ENCODE results near the gene WDFY2. TPM values are rescaled to one million over a fixed set of nuclear protein-coding genes. Genes with fewer than 3 reads are reported as not detected.

The WDFY2 gene
- total RNA-seq, 1 donor from 2014 or later: 20.7 TPM

DNA sequence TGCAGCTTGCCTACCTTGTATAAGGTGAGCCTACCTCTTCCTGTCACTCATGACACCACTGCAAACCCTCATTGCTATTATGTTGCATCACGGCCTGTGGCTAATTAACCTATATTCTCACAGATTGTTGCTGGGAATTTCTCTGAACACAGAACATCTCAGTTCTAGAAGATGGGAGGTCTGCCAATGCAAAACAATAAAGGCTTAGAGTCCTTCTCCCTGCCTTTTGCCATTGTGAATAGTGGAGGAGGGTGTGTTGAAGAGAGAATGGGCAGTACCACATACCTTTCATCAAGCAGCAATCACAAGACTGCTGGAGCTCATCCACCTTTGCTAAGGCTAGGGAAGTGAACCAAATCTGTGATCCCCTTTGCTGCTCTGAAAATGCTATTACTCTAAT, 34.4 kb downstream of the WDFY2 start:
- no peaks in the 10 kb centered on the region for H3K9me3 Mint-ChIP-seq
- no peak overlapping the region for H3K4me3 Mint-ChIP-seq
- DNase-seq (ENCODE audit: low read depth, low spot score): no peak
- peaks cover 31% of the 10 kb centered on the region for H3K4me1 Mint-ChIP-seq
- H3K36me3 Mint-ChIP-seq (ENCODE audit: low read depth): no peaks in the 10 kb centered on the region
- TF ChIP-seq, protein P1, sequence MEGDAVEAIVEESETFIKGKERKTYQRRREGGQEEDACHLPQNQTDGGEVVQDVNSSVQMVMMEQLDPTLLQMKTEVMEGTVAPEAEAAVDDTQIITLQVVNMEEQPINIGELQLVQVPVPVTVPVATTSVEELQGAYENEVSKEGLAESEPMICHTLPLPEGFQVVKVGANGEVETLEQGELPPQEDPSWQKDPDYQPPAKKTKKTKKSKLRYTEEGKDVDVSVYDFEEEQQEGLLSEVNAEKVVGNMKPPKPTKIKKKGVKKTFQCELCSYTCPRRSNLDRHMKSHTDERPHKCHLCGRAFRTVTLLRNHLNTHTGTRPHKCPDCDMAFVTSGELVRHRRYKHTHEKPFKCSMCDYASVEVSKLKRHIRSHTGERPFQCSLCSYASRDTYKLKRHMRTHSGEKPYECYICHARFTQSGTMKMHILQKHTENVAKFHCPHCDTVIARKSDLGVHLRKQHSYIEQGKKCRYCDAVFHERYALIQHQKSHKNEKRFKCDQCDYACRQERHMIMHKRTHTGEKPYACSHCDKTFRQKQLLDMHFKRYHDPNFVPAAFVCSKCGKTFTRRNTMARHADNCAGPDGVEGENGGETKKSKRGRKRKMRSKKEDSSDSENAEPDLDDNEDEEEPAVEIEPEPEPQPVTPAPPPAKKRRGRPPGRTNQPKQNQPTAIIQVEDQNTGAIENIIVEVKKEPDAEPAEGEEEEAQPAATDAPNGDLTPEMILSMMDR (conservative IDR thresholded peaks at IDR 0.05): no peak
- H3K27ac Mint-ChIP-seq (ENCODE audit: unreplicated experiment): no peak overlapping the region
- H3K27me3 Mint-ChIP-seq (ENCODE audit: low read depth): no peaks in the 10 kb centered on the region

DNA sequence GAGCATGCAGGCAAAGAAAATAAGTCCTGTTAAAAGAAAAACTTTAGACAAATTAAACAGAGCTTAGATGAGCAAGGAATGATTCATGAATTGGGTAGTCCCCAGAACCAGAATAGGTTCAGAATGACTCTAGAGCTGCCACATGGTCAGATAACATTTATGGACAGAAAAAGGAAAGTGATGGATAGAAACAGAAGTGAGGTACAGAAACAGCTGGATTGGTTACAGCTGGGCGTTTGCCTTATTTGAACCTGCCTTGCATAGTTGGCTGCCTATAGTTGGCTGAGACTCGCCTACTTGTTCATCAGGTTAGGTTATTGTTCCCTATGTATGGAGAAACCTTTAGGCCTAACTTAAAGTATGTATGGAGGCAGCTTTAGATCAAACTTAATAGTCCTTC, 35.4 kb downstream of the WDFY2 start:
- Mint-ChIP-seq H3K27ac (ENCODE audit: unreplicated experiment) (no peak overlapping the region), H3K36me3 (ENCODE audit: low read depth) (no peaks in the 10 kb centered on the region), H3K4me1 (peaks cover 34% of the 10 kb centered on the region), H3K27me3 (ENCODE audit: low read depth) (no peaks in the 10 kb centered on the region), H3K4me3 (no peak overlapping the region), H3K9me3 (no peaks in the 10 kb centered on the region)
- TF ChIP-seq, protein P1 (conservative IDR thresholded peaks at IDR 0.05): no peak
- DNase-seq (ENCODE audit: low read depth, low spot score): no peak

DNA sequence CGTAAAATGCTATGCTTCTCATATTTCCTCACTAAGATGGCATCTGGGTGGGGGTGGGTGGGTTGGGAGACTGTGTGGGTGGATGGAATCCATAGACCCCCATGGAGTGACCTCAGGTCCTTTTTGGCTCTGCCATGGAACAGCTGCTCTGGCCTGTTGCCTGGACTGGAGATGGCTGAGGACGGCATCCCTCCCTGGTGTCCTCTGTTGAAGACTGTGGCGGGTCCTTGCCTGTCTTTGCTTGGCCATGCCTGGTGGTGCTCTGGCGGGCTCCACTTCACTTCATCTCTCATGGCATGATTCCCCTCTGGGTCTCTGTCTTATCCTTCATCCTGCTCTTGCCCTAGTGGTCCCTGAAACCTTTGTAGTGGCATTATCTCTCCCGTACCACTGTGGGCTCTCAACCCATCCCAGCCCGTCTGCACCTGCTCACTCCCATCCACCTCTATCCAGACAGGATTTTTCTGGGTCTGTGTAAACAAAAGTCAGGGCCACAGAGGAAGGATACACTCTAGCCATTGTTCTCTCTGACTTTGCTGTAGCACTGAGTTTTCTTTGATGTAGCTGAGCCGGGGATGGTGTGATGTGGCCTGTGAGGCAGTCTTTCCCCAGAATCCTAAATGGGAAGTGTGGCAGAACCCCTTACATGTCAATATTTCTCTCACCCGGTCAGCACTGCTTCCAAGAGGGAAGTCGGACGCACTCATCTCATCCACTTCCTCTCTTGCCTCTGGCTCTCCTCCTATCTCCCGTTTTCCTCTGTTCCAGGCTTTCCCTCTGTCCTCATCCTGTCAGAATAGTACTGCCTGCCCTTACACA, 36.1 kb downstream of the WDFY2 start:
- peaks cover 32% of the 10 kb centered on the region for H3K4me1 Mint-ChIP-seq
- no peaks in the 10 kb centered on the region for H3K36me3 Mint-ChIP-seq (ENCODE audit: low read depth)
- H3K9me3 Mint-ChIP-seq: no peaks in the 10 kb centered on the region
- H3K27me3 Mint-ChIP-seq (ENCODE audit: low read depth): no peaks in the 10 kb centered on the region
- H3K27ac Mint-ChIP-seq (ENCODE audit: unreplicated experiment): peak overlapping the region; percentile 88
- DNase-seq (ENCODE audit: low read depth, low spot score): no peak
- H3K4me3 Mint-ChIP-seq: no peak overlapping the region
- TF ChIP-seq, protein P1 (conservative IDR thresholded peaks at IDR 0.05): no peak

DNA sequence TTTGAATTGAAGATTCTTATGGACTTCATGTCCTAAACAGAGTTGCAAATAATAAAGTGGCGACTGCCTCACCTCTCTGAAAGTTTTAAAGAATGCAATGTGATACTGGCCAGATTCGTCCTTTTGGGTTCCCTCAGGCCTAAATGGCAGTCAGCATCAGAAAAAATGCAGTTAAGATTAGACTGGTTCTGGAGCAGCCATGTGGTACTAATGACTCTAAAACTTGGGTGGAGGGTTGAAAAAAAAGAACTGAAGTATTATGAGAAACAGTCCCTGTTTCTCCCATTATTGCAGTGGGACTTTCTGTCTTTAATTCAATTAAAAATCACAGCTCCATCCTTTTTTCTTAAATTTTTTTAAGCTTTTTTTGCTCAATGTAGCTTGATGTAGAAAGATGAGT, 37.3 kb downstream of the WDFY2 start:
- H3K27me3 Mint-ChIP-seq (ENCODE audit: low read depth): no peaks in the 10 kb centered on the region
- no peaks in the 10 kb centered on the region for H3K9me3 Mint-ChIP-seq
- H3K36me3 Mint-ChIP-seq (ENCODE audit: low read depth): no peaks in the 10 kb centered on the region
- peaks cover 32% of the 10 kb centered on the region for H3K4me1 Mint-ChIP-seq
- no peak for DNase-seq (ENCODE audit: low read depth, low spot score)
- no peak overlapping the region for H3K4me3 Mint-ChIP-seq
- TF ChIP-seq, protein P1 (conservative IDR thresholded peaks at IDR 0.05): no peak
- no peak overlapping the region for H3K27ac Mint-ChIP-seq (ENCODE audit: unreplicated experiment)

DNA sequence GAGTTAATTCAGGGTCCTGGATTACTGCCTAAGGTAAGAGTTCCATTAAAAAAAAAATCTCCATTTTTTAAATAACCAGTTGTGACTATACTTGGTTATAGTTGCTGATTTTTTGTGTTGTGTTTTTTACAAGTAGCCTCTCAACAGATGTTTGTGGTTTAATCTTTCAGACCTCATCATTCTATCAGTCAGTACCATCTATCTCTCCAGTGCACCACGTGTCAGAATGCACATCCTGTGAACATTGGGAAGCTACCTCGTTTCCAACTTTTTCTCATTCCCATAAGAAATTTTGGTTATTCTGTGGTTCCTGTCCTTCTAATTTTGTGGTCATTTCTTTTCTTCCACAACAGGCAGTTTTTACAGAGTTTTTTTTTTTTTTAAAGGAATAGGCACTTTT, 39.2 kb downstream of the WDFY2 start:
- Mint-ChIP-seq H3K27me3 (ENCODE audit: low read depth) (no peaks in the 10 kb centered on the region), H3K4me3 (no peak overlapping the region), H3K9me3 (no peaks in the 10 kb centered on the region), H3K36me3 (ENCODE audit: low read depth) (no peaks in the 10 kb centered on the region), H3K27ac (ENCODE audit: unreplicated experiment) (no peak overlapping the region), H3K4me1 (peaks cover 26% of the 10 kb centered on the region)
- DNase-seq (ENCODE audit: low read depth, low spot score): no peak
- TF ChIP-seq, protein P1 (conservative IDR thresholded peaks at IDR 0.05): no peak
